ENCODE results near the gene BANP. TPM values are rescaled to one million over a fixed set of nuclear protein-coding genes. Genes with fewer than 3 reads are reported as not detected.

The BANP gene
- total RNA-seq, 1 experiment from 2014 or later, result 37.2 TPM

DNA sequence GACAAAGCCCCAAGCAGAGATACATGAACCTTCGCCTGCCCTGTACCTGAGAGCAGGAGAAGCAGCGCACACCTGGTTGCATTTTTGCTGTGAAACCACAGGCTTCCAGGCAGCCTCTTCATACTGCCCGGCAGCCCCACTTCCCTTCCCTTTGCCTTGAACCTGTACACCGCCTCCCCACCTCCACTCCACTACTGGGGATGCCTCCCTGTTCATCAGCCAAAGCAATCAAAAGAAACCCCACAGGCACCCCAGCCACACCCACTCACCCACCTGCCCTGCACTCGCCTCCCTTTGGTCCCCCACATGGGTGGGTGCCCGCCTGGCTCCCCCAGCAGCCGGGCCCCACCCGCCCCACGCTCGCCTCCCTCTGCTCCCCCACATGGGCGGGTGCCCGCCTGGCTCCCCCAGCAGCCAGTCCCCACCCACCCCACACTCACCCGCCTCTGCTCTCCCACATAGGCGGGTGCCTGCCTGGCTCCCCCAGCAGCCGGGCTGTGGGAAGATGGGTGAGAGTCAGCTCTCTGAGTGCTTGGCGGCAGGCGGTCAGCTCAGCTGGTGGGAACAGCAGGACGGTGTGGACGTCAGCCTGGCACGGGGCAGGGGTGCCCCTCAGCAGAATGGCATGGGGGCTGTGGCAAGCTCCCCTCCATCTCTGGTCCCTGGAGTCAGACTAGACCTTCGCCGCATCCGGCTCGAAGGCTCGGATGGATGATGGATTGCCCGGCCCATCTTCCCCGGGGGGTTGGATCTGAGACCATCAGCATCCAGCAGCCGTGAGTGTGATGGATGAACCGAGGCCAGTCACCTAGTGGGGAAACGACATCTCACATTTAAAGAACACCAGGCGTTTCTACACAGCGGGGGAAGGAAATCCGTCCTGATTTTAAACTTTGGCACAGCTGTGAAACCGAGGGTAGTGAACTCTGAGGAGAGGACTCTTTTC, 135.6 kb downstream of the BANP start (continued):
- no peak for TF ChIP-seq CEBPB (IDR thresholded peaks at IDR 0.05; ENCODE audit: low read depth)

DNA sequence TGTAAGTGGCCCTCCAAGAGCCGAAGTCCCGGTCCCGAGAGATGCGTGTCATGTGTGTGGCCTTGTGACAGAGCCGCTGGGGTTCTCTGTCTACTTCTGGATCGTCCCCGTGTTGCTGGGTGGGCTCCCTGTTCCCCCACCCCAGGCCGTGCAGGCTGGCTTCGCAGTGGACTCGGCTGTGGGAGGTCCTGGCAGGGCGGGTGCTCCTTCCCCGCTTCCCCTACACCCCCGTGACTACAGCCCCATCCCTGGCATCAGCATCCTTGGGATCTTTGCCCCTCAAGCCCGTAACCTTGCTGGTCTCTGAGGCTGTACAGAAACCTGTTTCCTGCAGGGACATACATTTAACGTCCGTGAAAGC, 136.3 kb downstream of the BANP start:
- intact Hi-C loops (cut with micrococcal nuclease), result no loop called here
- no peak overlapping the region for H3K4me2 ChIP-seq (ENCODE audit: low read length)
- DNase-seq (ENCODE audit: low read depth, low spot score), result no peak
- H3K9me2 ChIP-seq (ENCODE audit: insufficient read depth), result no peaks in the 10 kb centered on the region
- H3K9ac ChIP-seq (ENCODE audit: low read length), result no peak overlapping the region
- H3K27me3 ChIP-seq (ENCODE audit: insufficient read depth, low read length), result no peaks in the 10 kb centered on the region
- no peaks in the 10 kb centered on the region for H3K4me1 ChIP-seq (ENCODE audit: control insufficient read depth in 1 of 2, insufficient read depth in 2 of 2, low read length in 2 of 2)
- CTCF ChIA-PET, result no interaction called here
- POLR2A ChIA-PET, result no interaction called here
- no peak overlapping the region for H2AFZ ChIP-seq (ENCODE audit: low read depth, low read length, poor library complexity, severe bottlenecking)
- H3K9me3 ChIP-seq (ENCODE audit: control insufficient read depth in 1 of 2, insufficient read depth in 1 of 2, low read depth in 1 of 2, low read length in 2 of 2), result no peaks in the 10 kb centered on the region
- H4K20me1 ChIP-seq (ENCODE audit: insufficient read depth), result no peaks in the 10 kb centered on the region
- no peak for ATAC-seq
- TF ChIP-seq ELF1 (IDR thresholded peaks at IDR 0.05; ENCODE audit: borderline replicate concordance, low read depth) (no peak), TCF7L2 (IDR thresholded peaks at IDR 0.05; ENCODE audit: borderline replicate concordance, extremely low read depth, insufficient read depth, insufficient read length) (no peak), SIN3A (IDR thresholded peaks at IDR 0.05; ENCODE audit: low read depth) (no peak), EZH2phosphoT487 (IDR thresholded peaks at IDR 0.05; ENCODE audit: borderline replicate concordance) (no peak), POLR2A (IDR thresholded peaks at IDR 0.05; ENCODE audit: borderline replicate concordance, extremely low read depth, insufficient read depth, insufficient read length) (no peak), ZFX (IDR thresholded peaks at IDR 0.05) (no peak), SP1 (IDR thresholded peaks at IDR 0.05; ENCODE audit: low read depth) (no peak), RAD21 (IDR thresholded peaks at IDR 0.05; ENCODE audit: low read depth) (no peak), JUND (IDR thresholded peaks at IDR 0.05) (no peak)
- TF ChIP-seq, protein P1, sequence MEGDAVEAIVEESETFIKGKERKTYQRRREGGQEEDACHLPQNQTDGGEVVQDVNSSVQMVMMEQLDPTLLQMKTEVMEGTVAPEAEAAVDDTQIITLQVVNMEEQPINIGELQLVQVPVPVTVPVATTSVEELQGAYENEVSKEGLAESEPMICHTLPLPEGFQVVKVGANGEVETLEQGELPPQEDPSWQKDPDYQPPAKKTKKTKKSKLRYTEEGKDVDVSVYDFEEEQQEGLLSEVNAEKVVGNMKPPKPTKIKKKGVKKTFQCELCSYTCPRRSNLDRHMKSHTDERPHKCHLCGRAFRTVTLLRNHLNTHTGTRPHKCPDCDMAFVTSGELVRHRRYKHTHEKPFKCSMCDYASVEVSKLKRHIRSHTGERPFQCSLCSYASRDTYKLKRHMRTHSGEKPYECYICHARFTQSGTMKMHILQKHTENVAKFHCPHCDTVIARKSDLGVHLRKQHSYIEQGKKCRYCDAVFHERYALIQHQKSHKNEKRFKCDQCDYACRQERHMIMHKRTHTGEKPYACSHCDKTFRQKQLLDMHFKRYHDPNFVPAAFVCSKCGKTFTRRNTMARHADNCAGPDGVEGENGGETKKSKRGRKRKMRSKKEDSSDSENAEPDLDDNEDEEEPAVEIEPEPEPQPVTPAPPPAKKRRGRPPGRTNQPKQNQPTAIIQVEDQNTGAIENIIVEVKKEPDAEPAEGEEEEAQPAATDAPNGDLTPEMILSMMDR (IDR thresholded peaks at IDR 0.05 in 2 of 3, conservative IDR thresholded peaks at IDR 0.05 in 1 of 3; ENCODE audit: borderline replicate concordance in 1 of 3, insufficient read depth in 1 of 3, low read depth in 2 of 3, low read length in 2 of 3), result no peak
- TF ChIP-seq, protein P2, sequence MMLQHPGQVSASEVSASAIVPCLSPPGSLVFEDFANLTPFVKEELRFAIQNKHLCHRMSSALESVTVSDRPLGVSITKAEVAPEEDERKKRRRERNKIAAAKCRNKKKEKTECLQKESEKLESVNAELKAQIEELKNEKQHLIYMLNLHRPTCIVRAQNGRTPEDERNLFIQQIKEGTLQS (IDR thresholded peaks at IDR 0.05), result no peak
- TF ChIP-seq, protein P3, sequence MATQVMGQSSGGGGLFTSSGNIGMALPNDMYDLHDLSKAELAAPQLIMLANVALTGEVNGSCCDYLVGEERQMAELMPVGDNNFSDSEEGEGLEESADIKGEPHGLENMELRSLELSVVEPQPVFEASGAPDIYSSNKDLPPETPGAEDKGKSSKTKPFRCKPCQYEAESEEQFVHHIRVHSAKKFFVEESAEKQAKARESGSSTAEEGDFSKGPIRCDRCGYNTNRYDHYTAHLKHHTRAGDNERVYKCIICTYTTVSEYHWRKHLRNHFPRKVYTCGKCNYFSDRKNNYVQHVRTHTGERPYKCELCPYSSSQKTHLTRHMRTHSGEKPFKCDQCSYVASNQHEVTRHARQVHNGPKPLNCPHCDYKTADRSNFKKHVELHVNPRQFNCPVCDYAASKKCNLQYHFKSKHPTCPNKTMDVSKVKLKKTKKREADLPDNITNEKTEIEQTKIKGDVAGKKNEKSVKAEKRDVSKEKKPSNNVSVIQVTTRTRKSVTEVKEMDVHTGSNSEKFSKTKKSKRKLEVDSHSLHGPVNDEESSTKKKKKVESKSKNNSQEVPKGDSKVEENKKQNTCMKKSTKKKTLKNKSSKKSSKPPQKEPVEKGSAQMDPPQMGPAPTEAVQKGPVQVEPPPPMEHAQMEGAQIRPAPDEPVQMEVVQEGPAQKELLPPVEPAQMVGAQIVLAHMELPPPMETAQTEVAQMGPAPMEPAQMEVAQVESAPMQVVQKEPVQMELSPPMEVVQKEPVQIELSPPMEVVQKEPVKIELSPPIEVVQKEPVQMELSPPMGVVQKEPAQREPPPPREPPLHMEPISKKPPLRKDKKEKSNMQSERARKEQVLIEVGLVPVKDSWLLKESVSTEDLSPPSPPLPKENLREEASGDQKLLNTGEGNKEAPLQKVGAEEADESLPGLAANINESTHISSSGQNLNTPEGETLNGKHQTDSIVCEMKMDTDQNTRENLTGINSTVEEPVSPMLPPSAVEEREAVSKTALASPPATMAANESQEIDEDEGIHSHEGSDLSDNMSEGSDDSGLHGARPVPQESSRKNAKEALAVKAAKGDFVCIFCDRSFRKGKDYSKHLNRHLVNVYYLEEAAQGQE (IDR thresholded peaks at IDR 0.05; ENCODE audit: low read depth), result no peak
- H3K4me3 ChIP-seq (replicated peaks in 1 of 2; ENCODE audit: low read depth in 1 of 2, low read length in 2 of 2), result no peak overlapping the region
- BruUV-seq (replicated peaks), result no TSS peak
- RAD21 ChIA-PET (ENCODE audit: low non-redundant PET in 1 of 2, low total read pairs in 2 of 2, uncharacterized antibody in 2 of 2, unreplicated experiment in 2 of 2), result no interaction called here
- H3K36me3 ChIP-seq (ENCODE audit: control insufficient read depth in 1 of 2, insufficient read depth in 2 of 2, low read length in 2 of 2), result no peaks in the 10 kb centered on the region
- no peaks in the 10 kb centered on the region for H3K79me2 ChIP-seq (ENCODE audit: insufficient read depth, low read length)
- H3K27ac ChIP-seq (ENCODE audit: low read depth, low read length), result no peak overlapping the region

Measured in HCT116 (cell line).